Neural crest cell (in vitro differentiated cells): ENCODE results near the gene FNDC3A. TPM values are rescaled to one million over a fixed set of nuclear protein-coding genes. Genes with fewer than 3 reads are reported as not detected.
A peak's percentile ranks its signal among the peaks of the same experiment; 100 is the strongest.
"Not testable (repeated sequence)": the region's sequence is repeated elsewhere in the genome, so short reads cannot be mapped to it uniquely, and the experiment has no call there.

Source experiments
- DNase-seq: peaks from one replicate; pipeline ENCODE4 v3.0.0; 2021; ENCODE audit warnings: low read depth, mixed read lengths, low spot score
- H3K27ac Mint-ChIP-seq: one replicate; pipeline ENCODE4 v1.8.0; 2021; ENCODE audit warnings: mild to moderate bottlenecking, mixed read lengths; ENCODE audit not compliant: unreplicated experiment
- H3K27me3 Mint-ChIP-seq: 2 replicates; pipeline ENCODE4 v1.8.0; 2021; ENCODE audit warnings: low read depth, mild to moderate bottlenecking, mixed read lengths
- H3K36me3 Mint-ChIP-seq: 2 replicates; pipeline ENCODE4 v1.8.0; 2021; ENCODE audit warnings: low read depth, mild to moderate bottlenecking, mixed read lengths
- H3K4me1 Mint-ChIP-seq: 2 replicates; pipeline ENCODE4 v1.8.0; 2021; ENCODE audit warnings: mixed read lengths
- H3K4me3 Mint-ChIP-seq: one replicate; pipeline ENCODE4 v1.8.0; 2021; ENCODE audit warnings: mild to moderate bottlenecking, mixed read lengths
- H3K9me3 Mint-ChIP-seq: 2 replicates; pipeline ENCODE4 v1.8.0; 2021; ENCODE audit warnings: mixed read lengths
- CTCF ChIP-seq: fragments of 200-600 bp; sonication (generic); conservative IDR thresholded peaks from 2 replicates; pipeline ENCODE4 v1.5.0; 2021; ENCODE audit warnings: antibody characterized with exemption, mild to moderate bottlenecking
- total RNA-seq: library from RNA; stranded (reverse); gene quantifications from 2 replicates; pipeline ENCODE4 v1.2.1, GENCODE V29; 2021

Gene FNDC3A
- total RNA-seq, 1 donor from 2014 or later: 57.1 TPM

- Mint-ChIP-seq H3K27ac (no peak overlapping the region), H3K36me3 (peaks cover 13% of the 10 kb centered on the region)
These were observed 91.1 kb downstream of the FNDC3A start for GRCh38 chr13:49066856-49067255.

GRCh38 chr13:49068498-49068897 is 92.8 kb downstream of the FNDC3A start:
- not testable (repeated sequence) for H3K4me3 Mint-ChIP-seq, DNase-seq, H3K4me1 Mint-ChIP-seq, H3K9me3 Mint-ChIP-seq, H3K27me3 Mint-ChIP-seq, H3K27ac Mint-ChIP-seq
- H3K36me3 Mint-ChIP-seq: peaks cover 13% of the 10 kb centered on the region

More at GRCh38 chr13:49066856-49067255, 91.1 kb downstream of the FNDC3A start:
- DNase-seq: no peak
- Mint-ChIP-seq H3K4me1 (no peaks in the 10 kb centered on the region), H3K9me3 (peaks cover 2% of the 10 kb centered on the region), H3K27me3 (no peaks in the 10 kb centered on the region), H3K4me3 (no peak overlapping the region)
- no peak for TF ChIP-seq CTCF

DNA sequence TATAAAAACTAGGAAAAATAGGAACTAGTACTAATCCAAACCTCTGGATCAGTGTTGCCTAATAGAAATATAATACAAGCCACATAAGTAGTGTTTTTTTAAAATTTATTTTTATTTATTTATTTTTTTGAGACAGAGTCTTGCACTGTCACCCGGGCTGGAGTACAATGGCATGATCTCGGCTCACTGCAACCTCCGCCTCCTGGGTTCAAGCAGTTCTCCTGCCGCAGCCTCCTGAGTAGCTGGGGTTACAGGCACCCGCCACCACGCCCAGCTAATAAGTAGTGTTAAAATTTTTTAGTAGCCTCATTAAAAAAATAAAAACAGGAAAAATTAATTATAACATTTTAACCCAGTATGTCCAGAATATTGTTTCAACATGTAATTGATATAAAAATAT is 94.3 kb downstream of the FNDC3A start:
- peaks cover 13% of the 10 kb centered on the region for H3K36me3 Mint-ChIP-seq
- H3K27ac Mint-ChIP-seq: not testable (repeated sequence)

GRCh38 chr13:49071341-49071937 is 95.7 kb downstream of the FNDC3A start:
- Mint-ChIP-seq H3K27me3 (no peaks in the 10 kb centered on the region), H3K36me3 (peaks cover 13% of the 10 kb centered on the region), H3K9me3 (peaks cover 2% of the 10 kb centered on the region)

More for the DNA sequence above, 94.3 kb downstream of the FNDC3A start:
- H3K9me3 Mint-ChIP-seq, H3K4me1 Mint-ChIP-seq, H3K27me3 Mint-ChIP-seq, DNase-seq, H3K4me3 Mint-ChIP-seq: not testable (repeated sequence)

GRCh38 chr13:49082653-49083536 is 107.2 kb downstream of the FNDC3A start:
- H3K27me3 Mint-ChIP-seq: no peaks in the 10 kb centered on the region
- H3K9me3 Mint-ChIP-seq: no peaks in the 10 kb centered on the region
- TF ChIP-seq CTCF: no peak
- no peaks in the 10 kb centered on the region for H3K4me1 Mint-ChIP-seq
- DNase-seq: no peak
- peak overlapping the region; percentile 38 for H3K27ac Mint-ChIP-seq
- H3K4me3 Mint-ChIP-seq: no peak overlapping the region
- H3K36me3 Mint-ChIP-seq: peaks cover 9% of the 10 kb centered on the region

More at GRCh38 chr13:49071341-49071937, 95.7 kb downstream of the FNDC3A start:
- Mint-ChIP-seq H3K4me3 (no peak overlapping the region), H3K27ac (no peak overlapping the region), H3K4me1 (no peaks in the 10 kb centered on the region)
- TF ChIP-seq CTCF: no peak
- no peak for DNase-seq

DNA sequence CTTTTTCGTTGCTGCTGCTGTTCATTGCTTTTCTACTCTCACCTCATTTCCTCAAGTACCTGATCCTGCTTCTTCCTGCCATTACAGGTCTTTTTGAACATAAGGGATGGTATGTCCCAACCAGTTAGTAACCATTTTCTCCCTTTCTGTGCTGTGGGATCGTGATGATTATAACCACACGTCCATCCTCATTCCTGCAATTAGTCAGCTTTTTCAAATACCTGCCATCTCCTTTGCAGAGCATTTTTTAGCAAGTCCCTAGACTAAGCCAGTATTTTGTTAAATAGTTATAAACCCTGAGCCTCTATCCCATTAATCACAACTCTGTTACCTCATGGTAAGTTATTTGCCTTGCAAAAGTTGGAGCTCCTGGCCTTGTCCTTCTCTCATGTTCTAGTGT is 109.2 kb downstream of the FNDC3A start:
- Mint-ChIP-seq H3K27me3 (no peaks in the 10 kb centered on the region), H3K36me3 (peaks cover 9% of the 10 kb centered on the region), H3K27ac (no peak overlapping the region), H3K9me3 (no peaks in the 10 kb centered on the region), H3K4me1 (peaks cover 3% of the 10 kb centered on the region), H3K4me3 (no peak overlapping the region)
- no peak for DNase-seq
- no peak for TF ChIP-seq CTCF
